Epithelial cell of esophagus (primary cell): ENCODE data around the gene GSG1.
A peak's percentile ranks its signal among the peaks of the same experiment; 100 is the strongest.

ENCODE experiments used
- DNase-seq: peaks from one replicate; pipeline ENCODE4 v3.0.0; 2010; ENCODE audit warnings: low read depth
- H3K4me3 ChIP-seq: 2 replicates; pipeline ENCODE4 v1.5.1; 2011; ENCODE audit warnings: mild to moderate bottlenecking, low read length, control low read depth
- TF ChIP-seq, protein P1 (sequence below): IDR thresholded peaks from 2 replicates; pipeline ENCODE4 v1.5.1; 2011; ENCODE audit warnings: low read depth, mild to moderate bottlenecking, low read length, control low read depth, inconsistent platforms; ENCODE audit not compliant: insufficient read depth; ENCODE audit errors: missing control alignments

GSG1 gene

DNA sequence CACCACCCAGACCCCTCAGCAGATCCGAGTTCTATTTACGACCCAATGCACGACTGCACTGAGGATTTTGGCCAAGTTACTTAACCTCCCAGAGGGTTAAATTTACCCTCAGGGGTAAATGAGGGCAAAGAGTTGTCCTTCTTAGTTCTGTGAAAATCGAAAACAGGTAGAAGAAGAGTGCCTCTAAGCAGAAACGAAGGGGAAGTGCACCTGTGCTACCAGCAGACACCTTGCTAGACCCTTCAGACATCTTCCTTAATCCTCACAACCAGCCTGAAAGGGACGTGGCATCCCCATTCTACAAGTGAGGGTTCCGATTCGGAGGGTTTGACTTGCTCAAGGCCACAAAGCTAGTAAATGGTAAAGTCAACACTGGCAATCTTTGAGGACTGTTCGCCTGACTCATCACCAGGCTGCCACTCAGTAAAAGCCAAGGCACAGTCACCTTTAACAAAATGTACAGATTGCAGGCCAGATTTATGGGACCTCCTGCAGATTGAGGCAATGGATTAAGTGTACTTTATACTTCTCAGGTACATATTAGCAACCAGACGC, 1.6 kb downstream of the GSG1 start:
- peak overlapping the region; percentile 41 for H3K4me3 ChIP-seq
- TF ChIP-seq, protein P1, sequence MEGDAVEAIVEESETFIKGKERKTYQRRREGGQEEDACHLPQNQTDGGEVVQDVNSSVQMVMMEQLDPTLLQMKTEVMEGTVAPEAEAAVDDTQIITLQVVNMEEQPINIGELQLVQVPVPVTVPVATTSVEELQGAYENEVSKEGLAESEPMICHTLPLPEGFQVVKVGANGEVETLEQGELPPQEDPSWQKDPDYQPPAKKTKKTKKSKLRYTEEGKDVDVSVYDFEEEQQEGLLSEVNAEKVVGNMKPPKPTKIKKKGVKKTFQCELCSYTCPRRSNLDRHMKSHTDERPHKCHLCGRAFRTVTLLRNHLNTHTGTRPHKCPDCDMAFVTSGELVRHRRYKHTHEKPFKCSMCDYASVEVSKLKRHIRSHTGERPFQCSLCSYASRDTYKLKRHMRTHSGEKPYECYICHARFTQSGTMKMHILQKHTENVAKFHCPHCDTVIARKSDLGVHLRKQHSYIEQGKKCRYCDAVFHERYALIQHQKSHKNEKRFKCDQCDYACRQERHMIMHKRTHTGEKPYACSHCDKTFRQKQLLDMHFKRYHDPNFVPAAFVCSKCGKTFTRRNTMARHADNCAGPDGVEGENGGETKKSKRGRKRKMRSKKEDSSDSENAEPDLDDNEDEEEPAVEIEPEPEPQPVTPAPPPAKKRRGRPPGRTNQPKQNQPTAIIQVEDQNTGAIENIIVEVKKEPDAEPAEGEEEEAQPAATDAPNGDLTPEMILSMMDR = no peak
- DNase-seq = peak; percentile 65

DNA sequence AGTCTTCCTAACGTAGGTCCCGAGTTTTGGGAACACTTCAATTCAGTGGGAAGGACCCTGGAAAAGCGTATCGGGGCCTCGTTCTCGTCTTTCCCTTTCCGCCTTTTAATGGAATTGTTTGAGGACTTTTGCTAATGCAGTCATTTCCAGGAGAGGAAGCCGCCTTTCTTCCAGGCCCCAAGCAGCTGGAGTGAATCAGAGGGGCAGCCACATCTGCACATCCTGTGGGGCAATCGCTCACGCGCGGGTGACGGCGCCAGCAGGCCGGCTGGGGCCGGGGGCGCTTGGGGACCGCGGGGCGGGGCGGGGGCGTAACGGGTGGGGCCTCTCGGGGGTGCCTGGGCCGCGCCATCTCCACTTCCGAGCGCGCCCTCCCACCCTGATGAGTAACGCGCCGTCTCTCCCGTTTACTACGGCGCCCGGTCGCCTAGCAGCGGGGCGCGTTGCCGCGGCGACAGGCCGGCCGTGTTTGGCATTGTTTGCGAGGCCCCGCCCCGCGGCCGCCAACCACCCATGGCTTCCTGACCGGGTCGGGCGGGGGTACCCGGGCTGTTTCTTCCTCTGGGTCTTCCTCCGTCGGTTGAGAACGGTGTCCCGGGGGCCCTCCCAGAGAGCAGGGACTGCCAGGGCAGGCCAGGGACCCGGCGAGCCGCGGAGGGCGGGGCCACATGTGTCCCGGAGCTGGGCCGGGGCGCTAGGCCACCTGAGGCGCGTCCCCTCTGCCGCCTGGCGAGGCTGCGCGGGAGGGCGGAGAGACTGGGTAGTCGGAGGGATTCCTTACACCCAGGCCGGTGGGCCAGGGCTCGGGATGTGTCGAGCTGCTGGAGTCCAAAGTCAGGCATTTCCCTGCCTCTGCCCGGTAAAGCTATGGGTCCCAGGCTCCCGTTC, 2.3 kb downstream of the GSG1 start:
- TF ChIP-seq, protein P1 = no peak
- peak overlapping the region; percentile 41 for H3K4me3 ChIP-seq
- DNase-seq = peak; percentile 90

DNA sequence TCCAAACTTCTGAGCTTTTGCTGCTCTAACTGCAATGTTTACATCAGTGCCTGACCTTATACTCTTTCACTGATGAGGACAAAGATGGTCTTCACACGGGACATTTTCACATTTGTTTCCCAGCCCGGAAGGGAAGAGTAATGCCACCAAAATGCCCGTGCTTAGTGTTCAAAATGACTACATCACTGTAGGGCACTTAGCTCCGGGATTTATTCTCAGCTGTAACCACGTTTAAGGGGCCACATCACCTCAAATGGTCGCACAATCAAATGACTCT, 2.9 kb downstream of the GSG1 start:
- TF ChIP-seq, protein P1 = no peak

DNA sequence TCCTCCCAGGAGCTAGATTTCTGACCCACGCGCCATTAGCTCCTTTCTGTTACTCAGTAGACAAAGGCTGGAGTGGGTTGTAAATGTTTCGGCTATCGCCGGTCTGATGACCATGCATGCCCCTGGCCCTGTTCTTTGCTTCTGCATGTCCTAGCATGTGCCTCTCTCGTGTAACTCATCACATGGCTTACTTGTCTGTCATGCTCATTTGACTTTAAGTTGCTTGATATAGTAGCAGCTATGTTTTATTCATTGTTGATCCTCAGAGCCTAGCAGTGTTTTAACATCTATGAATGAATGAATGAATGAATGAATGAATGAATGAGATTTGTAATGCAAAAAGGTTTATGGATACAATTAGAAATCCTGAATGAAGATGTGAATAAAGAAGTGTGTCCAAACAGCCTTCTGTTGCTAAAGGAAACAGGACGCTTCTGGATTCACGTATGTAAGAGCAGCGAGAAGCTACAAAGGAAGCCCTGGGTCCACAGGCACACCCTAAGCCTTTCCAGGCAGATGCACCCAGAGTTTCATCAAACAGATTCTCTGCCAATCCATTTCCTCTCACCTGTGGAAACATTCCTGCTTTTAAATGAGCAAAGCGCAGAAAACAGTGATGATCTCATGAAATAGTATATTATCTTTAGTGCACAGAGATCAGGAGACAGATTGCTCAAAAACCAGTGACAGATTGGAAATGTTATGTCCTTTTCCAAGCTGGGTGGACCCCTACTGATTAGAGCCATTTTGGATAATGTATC, 3.4 kb downstream of the GSG1 start:
- H3K4me3 ChIP-seq = no peak overlapping the region
- peak; percentile 94 for DNase-seq
- TF ChIP-seq, protein P1 = no peak

More for the DNA sequence above, 2.9 kb downstream of the GSG1 start:
- H3K4me3 ChIP-seq = no peak overlapping the region
- no peak for DNase-seq

DNA sequence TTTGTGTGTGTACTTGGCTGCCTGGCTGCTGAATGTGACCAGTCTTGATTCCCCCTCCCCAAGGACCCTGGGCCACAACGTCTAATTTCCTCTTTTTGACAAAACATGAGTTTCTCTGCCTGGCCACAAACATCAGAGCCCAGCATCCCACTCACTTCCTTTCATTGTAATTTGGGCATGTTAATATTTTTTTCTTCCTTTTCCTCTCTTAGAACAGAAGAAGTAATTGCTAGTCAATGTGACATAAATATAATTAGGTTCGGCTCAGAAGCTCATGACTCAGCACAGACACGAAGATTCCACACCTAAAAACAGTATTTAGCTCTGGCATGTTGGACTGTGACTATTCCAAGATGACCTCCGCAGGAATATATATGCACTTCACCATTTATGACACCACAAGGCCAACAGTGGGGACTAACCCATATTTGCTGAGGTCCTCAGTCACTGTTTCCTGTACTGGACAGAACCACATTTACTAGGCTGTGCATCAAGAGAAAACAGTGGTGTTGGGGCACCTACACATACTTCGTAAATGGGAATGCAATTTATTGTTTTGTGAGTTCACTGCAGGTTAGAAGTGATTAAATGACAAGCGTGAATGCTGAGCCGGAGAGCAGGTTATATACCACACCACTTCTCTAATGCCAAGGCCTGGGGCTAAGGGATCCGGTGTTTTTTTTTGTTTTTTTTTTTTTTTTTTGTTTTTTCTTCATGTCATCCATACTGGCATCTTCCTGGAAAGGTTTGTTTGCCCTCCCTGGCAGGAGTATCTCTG, 4.2 kb downstream of the GSG1 start:
- peak; percentile 56 for DNase-seq
- no peak overlapping the region for H3K4me3 ChIP-seq
- TF ChIP-seq, protein P1 = no peak

DNA sequence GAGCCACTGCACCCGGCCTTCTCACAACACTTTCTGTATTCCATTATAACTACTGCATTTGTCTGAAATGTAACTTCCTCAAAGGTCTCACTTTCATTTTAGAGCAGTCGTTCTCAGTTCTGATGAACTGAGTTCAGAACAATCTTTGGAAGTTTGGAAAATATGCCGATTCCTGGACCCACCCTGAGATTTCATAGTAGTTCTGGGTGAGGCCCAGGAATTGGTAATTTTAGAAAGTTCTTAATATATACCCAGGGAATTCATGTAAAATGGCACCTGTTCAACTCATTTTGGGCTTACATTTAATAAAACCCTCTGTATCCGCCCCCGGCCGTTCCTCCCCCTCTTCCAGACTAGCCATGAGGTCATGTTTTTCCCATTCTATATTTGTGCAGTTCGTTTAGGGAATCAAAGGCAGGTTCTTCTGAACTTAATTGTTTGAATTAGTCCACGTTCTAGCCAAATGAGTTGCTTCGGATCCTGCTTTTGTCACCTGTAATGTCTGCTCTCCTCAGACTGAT, 5.9 kb downstream of the GSG1 start:
- no peak for DNase-seq
- TF ChIP-seq, protein P1 = no peak
- H3K4me3 ChIP-seq = no peak overlapping the region
